Measurements from ENCODE around the gene MYO9A.

The MYO9A gene

DNA sequence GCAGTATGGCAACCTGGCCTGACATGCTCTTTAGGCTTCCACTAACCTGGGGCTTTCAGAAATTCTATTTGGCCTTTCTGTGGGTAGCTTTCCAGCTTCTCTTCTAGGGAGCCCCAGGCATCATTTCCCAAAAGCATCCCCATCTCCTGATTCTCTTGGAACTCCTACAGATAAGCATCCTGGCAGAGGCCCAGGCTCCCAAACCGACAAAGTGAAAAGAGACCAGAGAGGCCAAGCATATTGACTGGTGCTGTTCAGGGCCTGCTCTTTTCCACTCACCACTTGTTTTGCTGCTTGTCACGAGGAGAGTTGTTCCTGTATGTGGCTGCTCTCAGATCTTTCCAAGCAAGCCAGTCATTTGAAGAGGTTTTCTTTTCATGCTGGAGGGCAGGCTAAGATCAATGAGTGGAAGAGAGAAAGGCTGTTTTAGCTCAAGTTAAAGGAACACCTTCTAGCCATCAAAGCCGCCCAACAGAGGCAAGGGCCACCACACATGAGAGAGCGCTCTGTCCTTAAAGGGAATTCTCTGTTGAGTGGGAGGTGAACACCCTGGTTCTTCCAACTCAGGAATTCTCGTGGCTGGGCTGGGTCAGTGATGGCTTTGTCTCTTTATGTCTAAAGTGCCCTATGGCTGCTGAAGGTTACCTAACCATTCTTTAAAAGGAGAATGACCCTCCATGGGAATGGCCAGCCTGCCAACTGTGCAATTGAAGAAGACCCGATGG, 338.7 kb downstream of the MYO9A start:
- DNase-seq = no peak

GRCh38 chr15:71777216-71777943, 340.6 kb downstream of the MYO9A start:
- no peak for DNase-seq

DNA sequence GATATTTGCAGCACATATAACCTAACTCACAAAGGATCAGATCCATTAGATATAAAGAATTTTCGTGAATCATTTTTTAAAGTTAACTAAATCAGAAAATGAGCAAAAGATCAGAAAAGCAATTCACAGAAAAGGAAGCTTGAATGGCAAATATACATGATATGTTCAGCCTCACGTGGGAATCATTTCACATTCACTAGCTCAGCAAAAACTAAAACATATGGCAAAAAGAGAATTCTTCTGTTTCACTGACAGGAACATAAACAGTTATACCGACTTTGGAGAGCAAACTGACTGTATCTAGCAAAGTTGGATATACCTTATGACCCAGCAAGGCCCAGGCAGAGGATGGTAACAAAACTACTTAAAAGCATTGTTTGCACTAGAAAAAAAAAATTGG, 341.6 kb downstream of the MYO9A start:
- no peak for DNase-seq

DNA sequence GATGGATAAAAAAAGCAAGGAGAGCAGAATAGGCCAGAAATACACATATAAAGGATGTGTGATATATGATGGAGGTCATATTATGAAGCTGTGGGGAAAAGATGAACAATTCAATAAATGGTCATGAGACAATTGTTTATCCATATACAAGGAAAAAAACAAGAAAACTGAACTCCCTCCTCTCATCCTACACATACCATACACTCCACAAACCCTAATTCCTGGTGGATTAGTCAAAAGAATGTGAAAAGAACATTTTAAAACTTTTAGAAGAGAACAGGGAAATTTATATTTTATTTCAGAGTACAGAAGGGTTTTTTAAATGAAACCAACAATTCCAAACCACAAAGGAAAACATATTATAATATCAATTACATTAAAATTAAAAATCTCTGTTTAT, 342.1 kb downstream of the MYO9A start:
- DNase-seq = no peak

- no peak for DNase-seq
Measured at GRCh38 chr15:71773206-71773859, 344.6 kb downstream of the MYO9A start.

All from hippocampal formation (tissue), 2 donors.